AG09309 (cell line): Measurements from ENCODE around the gene AUTS2.

Source experiments
- DNase-seq: peaks from one replicate; pipeline ENCODE4 v3.0.0-alpha.2; 2010; ENCODE audit warnings: low read depth
- H3K4me3 ChIP-seq: 2 replicates; pipeline ENCODE4 v1.5.1; 2011; ENCODE audit warnings: mild to moderate bottlenecking, low read depth, low read length, moderate library complexity; ENCODE audit not compliant: control insufficient read depth
- CTCF ChIP-seq: IDR thresholded peaks from 2 replicates; pipeline ENCODE4 v1.5.1; 2011; ENCODE audit warnings: mild to moderate bottlenecking, low read depth, low read length, inconsistent platforms; ENCODE audit not compliant: insufficient read depth, control insufficient read depth; ENCODE audit errors: missing control alignments

AUTS2 gene

GRCh38 chr7:70389531-70390151, 791.4 kb downstream of the AUTS2 start:
- H3K4me3 ChIP-seq: no peak overlapping the region
- no peak for DNase-seq
- no peak for TF ChIP-seq CTCF

DNA sequence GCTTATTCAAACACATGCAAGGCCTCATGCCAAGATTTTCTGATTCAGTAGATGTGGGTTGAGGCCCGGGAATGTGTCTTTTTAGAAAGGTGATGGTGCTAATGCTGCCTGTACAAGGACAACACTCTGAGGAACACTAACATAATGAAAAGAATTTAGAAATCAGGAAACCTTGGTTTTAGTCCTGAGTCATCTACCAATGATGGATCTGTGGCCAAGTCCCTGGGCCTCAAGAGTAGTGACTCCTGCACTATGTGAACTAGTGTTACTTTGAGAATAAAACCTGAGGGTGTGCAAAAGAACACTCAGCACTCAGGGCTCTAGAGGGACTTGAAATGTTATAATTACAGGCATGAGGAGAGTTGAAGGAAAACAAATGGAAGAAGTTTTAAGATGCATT, 792.0 kb downstream of the AUTS2 start:
- H3K4me3 ChIP-seq: no peak overlapping the region
- DNase-seq: no peak
- no peak for TF ChIP-seq CTCF

GRCh38 chr7:70392256-70392876, 794.1 kb downstream of the AUTS2 start:
- H3K4me3 ChIP-seq: no peak overlapping the region
- DNase-seq: no peak
- TF ChIP-seq CTCF: no peak

DNA sequence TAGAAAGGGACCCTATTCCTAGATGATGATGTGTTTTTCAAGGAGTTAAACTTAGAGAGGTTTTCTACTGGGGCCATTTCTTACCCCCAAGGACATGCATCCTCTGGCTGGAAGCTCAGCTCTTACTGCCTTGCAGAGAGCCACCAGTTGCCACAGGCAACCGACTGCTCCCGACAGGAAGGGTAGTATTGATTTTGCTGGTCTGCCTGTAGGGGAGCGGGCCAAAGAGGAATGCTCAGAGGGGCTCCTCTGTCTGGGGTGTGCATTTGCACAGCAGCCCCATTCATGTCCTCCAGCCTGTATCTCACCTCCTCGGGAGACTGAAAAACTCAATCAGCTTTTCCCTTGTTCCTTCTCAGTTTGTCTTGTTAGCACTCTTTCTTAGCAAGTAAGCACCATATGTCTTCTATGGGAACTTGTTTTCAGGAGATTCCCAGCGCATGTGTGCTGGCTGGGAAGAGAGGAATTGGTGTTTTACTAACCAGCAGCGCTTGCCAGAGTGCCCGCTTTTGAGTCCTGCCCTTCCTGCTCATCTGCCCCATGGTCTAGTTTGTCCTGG, 794.7 kb downstream of the AUTS2 start:
- DNase-seq: no peak
- no peak overlapping the region for H3K4me3 ChIP-seq
- no peak for TF ChIP-seq CTCF

- H3K4me3 ChIP-seq: no peak overlapping the region
- DNase-seq: no peak
- TF ChIP-seq CTCF: no peak
Measured at GRCh38 chr7:70393956-70394355, 795.7 kb downstream of the AUTS2 start.

DNA sequence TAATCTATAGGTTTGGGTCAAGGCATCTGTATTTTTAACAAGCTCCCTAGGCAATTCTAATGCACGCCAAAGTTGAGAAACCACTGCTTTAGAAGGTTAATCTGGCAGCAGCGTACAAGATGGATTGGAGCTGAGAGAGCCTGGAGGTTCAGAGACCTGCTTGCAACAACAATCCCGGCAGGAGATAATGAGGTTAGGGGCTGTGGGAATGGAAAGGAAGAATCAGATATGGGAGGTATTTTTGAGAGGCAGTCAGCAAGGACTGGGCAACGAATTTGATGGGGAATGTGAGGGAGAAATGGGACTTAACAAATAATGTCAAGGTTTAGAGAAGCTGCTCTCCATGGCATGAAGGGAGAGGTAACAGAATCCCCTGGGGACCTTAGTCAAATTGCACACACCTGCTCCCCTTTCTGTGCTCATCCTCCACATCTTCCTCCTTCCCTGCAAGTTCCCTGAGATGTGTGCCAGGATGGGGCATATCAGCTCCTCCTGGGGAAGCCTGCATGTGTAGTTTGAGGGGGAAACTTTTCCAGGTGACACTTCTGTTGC, 802.6 kb downstream of the AUTS2 start:
- TF ChIP-seq CTCF: no peak
- DNase-seq: no peak
- no peak overlapping the region for H3K4me3 ChIP-seq
